Measurements from ENCODE around the gene FILIP1L.

- no peak for TF ChIP-seq POLR2A (IDR thresholded peaks at IDR 0.05)
- TF ChIP-seq, protein P1, sequence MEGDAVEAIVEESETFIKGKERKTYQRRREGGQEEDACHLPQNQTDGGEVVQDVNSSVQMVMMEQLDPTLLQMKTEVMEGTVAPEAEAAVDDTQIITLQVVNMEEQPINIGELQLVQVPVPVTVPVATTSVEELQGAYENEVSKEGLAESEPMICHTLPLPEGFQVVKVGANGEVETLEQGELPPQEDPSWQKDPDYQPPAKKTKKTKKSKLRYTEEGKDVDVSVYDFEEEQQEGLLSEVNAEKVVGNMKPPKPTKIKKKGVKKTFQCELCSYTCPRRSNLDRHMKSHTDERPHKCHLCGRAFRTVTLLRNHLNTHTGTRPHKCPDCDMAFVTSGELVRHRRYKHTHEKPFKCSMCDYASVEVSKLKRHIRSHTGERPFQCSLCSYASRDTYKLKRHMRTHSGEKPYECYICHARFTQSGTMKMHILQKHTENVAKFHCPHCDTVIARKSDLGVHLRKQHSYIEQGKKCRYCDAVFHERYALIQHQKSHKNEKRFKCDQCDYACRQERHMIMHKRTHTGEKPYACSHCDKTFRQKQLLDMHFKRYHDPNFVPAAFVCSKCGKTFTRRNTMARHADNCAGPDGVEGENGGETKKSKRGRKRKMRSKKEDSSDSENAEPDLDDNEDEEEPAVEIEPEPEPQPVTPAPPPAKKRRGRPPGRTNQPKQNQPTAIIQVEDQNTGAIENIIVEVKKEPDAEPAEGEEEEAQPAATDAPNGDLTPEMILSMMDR (IDR thresholded peaks at IDR 0.05), result no peak
Observed at GRCh38 chr3:100124201-100124761, 10.0 kb upstream of the FILIP1L start.

Data from thyroid gland (tissue), 4 donors.